Activated CD8-positive, alpha-beta memory T cell treated with anti-CD3 and anti-CD28 coated beads, Interleukin-2, amount 10 ng/mL, durations not matched to agents 7 days and 5 days (primary cell): ENCODE data around the gene CAMTA1. TPM values are rescaled to one million over a fixed set of nuclear protein-coding genes. Genes with fewer than 3 reads are reported as not detected.
A peak's percentile ranks its signal among the peaks of the same experiment; 100 is the strongest.

Source experiments
- ATAC-seq: fragments of 150-1000 bp; cut with Tn5 transposase; one replicate; pipeline ENCODE4 v1.10.0; 2021; ENCODE audit warnings: moderate library complexity
- CTCF ChIA-PET: fragments of 350-600 bp; sonication (Branson Sonifier 250); formaldehyde crosslinking; loops from one replicate; lab custom pipeline; 2021; ENCODE audit warnings: antibody characterized with exemption; lab: Charles Lee
- DNase-seq: peaks from one replicate; pipeline ENCODE4 v3.0.0-alpha.2; 2020
- H3K27ac Mint-ChIP-seq: one replicate; pipeline ENCODE4 v1.8.0; 2021; ENCODE audit warnings: mild to moderate bottlenecking, mixed read lengths
- H3K27me3 Mint-ChIP-seq: one replicate; pipeline ENCODE4 v1.8.0; 2021; ENCODE audit warnings: mixed read lengths
- H3K36me3 Mint-ChIP-seq: one replicate; pipeline ENCODE4 v1.8.0; 2021; ENCODE audit warnings: mild to moderate bottlenecking, mixed read lengths
- H3K4me1 Mint-ChIP-seq: one replicate; pipeline ENCODE4 v1.8.0; 2021; ENCODE audit warnings: mixed read lengths
- H3K4me3 Mint-ChIP-seq: one replicate; pipeline ENCODE4 v1.8.0; 2021; ENCODE audit warnings: mild to moderate bottlenecking, moderate library complexity, mixed read lengths
- H3K9me3 Mint-ChIP-seq: one replicate; pipeline ENCODE4 v1.8.0; 2022; ENCODE audit warnings: low read depth, mixed read lengths
- total RNA-seq, 2 experiments: library from RNA; stranded (reverse); gene quantifications; one replicate each; pipeline ENCODE4 v1.2.3, GENCODE V29; 2021

CAMTA1 gene
- total RNA-seq, 2 experiments from 2014 or later: 42.8 to 43.2 TPM

DNA sequence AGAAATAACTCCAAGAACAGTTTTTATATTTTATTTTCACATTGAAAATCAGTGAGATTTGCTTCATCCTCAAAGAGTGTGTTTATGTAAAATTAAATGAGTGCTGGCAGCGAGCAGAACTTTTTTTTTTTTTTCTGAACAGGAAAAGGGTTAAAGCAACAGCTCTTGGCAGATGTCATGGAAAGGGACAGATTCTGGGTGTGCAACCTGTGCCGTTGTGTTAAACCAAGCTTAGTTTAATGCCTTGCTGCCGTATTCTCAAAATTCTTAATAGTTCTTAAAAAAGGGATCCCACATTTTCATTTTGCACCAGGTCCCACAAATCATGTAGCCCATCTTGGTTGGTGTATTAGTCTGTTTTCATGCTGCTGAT, 758.5 kb downstream of the CAMTA1 start:
- Mint-ChIP-seq H3K36me3 (no peaks in the 10 kb centered on the region), H3K27ac (no peak overlapping the region), H3K4me1 (no peaks in the 10 kb centered on the region), H3K27me3 (peaks cover 5% of the 10 kb centered on the region), H3K4me3 (no peak overlapping the region), H3K9me3 (no peaks in the 10 kb centered on the region)
- CTCF ChIA-PET: no interaction called here
- no peak for DNase-seq
- ATAC-seq: no peak

DNA sequence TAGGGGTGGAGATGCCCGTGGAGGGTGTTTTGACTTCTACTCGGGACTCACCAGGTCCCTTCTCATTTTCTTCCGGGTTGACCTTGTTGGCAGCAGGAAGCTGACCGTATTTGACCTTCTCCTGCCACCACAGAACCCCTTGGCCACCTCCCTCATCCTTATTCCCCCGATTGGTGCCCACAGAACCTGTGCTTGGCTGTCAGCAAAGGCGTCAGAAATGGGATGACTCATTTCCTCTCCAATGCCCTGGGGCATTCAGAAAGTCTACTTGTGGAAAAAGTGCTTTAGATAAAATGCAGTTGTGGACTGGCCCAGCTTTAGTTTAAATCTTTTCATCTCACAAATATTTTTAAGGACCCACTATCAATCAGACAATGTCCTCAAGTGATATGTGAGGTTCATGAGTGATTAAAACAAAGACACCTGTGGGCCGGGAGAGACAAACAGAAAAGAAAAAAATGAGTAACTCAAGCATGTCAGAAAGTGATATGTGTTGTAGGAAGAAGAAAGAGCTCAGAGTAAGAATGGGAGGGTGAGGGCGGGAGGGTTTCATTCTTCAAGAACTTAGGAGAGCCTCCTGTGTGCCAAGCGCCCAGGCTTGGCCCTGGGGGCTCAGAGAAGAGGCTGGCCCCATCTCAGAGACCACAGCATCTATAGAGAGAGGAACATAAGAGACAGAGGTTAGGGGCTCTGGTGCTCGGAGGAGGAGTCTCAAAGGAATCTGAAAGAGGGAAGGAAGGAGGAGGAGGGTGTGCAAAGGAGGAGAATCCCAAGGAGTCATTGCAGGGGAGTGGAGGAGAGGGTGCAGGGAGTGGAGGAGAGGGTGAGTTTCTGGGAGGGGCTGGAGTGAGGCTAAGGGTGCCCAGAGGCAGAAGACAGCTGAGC, 764.3 kb downstream of the CAMTA1 start:
- Mint-ChIP-seq H3K4me3 (no peak overlapping the region), H3K36me3 (no peaks in the 10 kb centered on the region), H3K27ac (peak overlapping the region; percentile 69), H3K4me1 (peaks cover 12% of the 10 kb centered on the region), H3K27me3 (peaks cover 3% of the 10 kb centered on the region), H3K9me3 (no peaks in the 10 kb centered on the region)
- CTCF ChIA-PET: interaction anchor here (1.8 kb wide), 1 partner anchor 12 kb away, joined by 3 read pairs; no protein-coding TSS in a partner anchor
- peak; percentile 76 for DNase-seq
- peak; percentile 82 for ATAC-seq

DNA sequence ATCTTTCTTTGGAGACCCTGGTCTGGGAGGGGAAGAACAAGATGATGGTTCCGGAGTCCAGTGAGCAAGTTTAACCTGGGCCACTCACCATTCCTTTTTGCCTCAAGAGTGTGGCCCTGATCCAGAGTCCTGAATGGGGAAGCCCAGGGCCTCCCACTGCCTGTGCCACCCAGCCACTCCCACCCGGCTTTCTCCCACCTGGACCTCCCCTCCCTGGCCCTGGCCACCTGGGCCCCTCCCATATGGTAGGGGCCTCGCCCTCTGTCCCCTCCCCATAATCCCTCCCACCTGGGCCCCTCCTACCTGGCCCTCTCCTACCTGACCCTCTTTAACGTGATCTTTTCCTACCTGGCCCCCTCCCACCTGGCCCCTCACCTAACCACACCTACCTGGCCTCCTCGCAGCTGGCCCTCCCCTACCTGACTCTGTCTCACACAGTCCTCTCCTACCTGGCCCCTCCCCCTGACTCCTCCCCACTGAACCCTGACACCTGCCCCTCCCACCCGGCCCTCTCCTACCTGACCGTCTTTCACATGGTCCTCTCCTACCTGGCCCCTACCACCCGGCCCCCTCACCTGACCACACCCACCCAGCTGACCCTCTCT, 765.1 kb downstream of the CAMTA1 start:
- H3K27me3 Mint-ChIP-seq: peaks cover 4% of the 10 kb centered on the region
- DNase-seq: no peak
- H3K27ac Mint-ChIP-seq: no peak overlapping the region
- no peaks in the 10 kb centered on the region for H3K36me3 Mint-ChIP-seq
- CTCF ChIA-PET: interaction anchor here (1.8 kb wide), 1 partner anchor 11 kb away, joined by 3 read pairs; no protein-coding TSS in a partner anchor
- no peak overlapping the region for H3K4me3 Mint-ChIP-seq
- peaks cover 13% of the 10 kb centered on the region for H3K4me1 Mint-ChIP-seq
- H3K9me3 Mint-ChIP-seq: no peaks in the 10 kb centered on the region
- ATAC-seq: no peak

DNA sequence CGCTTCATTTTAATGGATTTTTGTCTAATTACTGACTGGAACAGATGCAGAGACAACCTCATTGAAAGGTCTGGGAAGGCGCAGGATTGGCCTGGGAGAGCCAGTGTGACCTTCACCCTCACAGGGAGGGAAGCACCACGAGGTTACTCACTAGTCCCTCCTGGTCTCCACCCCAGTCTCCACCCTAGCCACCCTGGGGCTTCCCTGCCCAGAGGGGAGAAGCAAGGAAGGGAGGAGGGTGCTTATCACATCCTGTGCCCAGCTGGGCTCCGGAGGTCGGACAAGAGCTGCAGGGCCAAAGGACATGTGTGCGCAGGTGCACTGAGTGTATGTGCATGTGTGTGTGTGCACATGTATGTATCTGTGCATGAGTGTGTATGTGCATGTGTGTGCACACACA, 765.7 kb downstream of the CAMTA1 start:
- no peak for ATAC-seq
- H3K27ac Mint-ChIP-seq: no peak overlapping the region
- peaks cover 9% of the 10 kb centered on the region for H3K27me3 Mint-ChIP-seq
- H3K4me1 Mint-ChIP-seq: peaks cover 15% of the 10 kb centered on the region
- no peak for DNase-seq
- H3K36me3 Mint-ChIP-seq: no peaks in the 10 kb centered on the region
- CTCF ChIA-PET: no interaction called here
- H3K4me3 Mint-ChIP-seq: no peak overlapping the region
- H3K9me3 Mint-ChIP-seq: no peaks in the 10 kb centered on the region

DNA sequence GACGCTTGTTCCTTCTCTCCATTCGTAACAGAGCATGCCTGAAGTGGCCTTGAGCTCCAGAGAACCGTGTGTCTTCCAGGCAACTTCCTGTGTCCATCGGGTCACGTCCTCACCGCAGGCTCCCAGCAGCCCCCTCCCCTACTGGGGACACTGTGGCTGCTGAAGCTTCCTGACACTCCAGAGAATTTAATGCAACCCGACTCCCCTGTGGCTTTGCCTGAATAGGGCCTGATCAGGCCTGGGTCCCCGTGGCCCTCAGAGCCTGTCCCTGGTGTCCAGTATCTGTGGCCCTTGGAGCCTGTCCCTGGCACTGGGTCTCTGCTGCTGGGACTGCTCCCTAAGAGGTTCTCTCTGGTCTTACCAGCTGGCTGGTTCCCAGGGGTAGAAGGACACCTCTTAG, 766.2 kb downstream of the CAMTA1 start:
- DNase-seq: no peak
- H3K27me3 Mint-ChIP-seq: peaks cover 9% of the 10 kb centered on the region
- H3K27ac Mint-ChIP-seq: no peak overlapping the region
- H3K4me3 Mint-ChIP-seq: no peak overlapping the region
- peaks cover 15% of the 10 kb centered on the region for H3K4me1 Mint-ChIP-seq
- no peaks in the 10 kb centered on the region for H3K9me3 Mint-ChIP-seq
- H3K36me3 Mint-ChIP-seq: no peaks in the 10 kb centered on the region
- no peak for ATAC-seq
- CTCF ChIA-PET: no interaction called here

DNA sequence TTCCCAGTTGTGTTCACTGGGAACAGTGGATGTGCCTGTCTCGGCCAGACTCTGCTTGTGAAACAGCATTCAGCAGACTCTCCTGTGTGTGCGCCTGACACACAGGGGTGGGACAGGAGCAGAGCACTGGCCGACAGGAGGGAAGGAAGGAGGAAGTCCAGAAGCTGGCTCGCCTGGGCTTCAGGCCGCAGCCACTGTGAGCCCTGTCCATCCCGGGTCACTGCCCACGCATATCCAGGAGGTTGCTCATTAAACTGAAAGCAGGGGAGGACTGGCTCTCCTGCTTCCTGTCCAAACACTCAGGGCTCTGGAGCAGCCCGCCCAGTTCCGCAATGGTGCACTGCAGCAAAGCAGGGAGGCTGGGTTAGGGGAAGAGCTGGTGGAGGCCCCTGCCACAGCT, 767.1 kb downstream of the CAMTA1 start:
- no peak overlapping the region for H3K27ac Mint-ChIP-seq
- H3K27me3 Mint-ChIP-seq: peaks cover 9% of the 10 kb centered on the region
- H3K36me3 Mint-ChIP-seq: no peaks in the 10 kb centered on the region
- H3K9me3 Mint-ChIP-seq: no peaks in the 10 kb centered on the region
- CTCF ChIA-PET: no interaction called here
- no peak overlapping the region for H3K4me3 Mint-ChIP-seq
- peaks cover 15% of the 10 kb centered on the region for H3K4me1 Mint-ChIP-seq
- ATAC-seq (no peak), DNase-seq (no peak)

DNA sequence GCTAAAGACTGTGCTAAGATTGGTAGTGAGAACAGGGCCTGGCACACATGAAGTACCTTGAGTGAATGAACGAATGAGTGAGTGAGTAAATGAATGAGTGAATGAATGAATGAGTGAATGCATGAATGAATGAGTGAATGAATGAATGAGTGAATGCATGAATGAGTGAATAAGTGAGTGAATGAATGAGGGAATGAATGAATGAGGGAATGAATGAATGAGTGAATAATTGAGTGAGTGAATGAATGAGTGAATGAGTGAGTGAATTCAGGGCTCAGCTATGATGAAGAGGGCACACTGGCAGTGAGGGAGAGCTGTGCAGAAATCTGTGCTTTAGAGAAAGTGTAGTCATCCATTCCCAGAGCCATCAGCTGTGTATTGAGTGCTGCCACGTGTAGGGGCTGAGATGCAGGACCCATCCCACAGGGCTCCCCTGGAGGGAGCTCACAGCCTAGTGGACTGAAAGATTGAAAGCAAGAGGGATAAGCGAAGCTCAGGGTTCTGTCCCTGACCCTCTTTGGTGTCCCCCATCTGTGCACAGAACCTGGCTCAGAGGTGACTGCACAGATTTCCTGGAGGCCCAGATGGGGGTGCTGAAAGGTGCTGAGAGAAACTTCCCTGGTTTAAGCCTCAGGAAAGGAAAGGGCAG, 767.9 kb downstream of the CAMTA1 start:
- CTCF ChIA-PET: no interaction called here
- ATAC-seq (no peak), DNase-seq (no peak)
- Mint-ChIP-seq H3K27ac (no peak overlapping the region), H3K9me3 (no peaks in the 10 kb centered on the region), H3K27me3 (peaks cover 9% of the 10 kb centered on the region), H3K4me1 (peaks cover 15% of the 10 kb centered on the region), H3K4me3 (no peak overlapping the region), H3K36me3 (no peaks in the 10 kb centered on the region)

DNA sequence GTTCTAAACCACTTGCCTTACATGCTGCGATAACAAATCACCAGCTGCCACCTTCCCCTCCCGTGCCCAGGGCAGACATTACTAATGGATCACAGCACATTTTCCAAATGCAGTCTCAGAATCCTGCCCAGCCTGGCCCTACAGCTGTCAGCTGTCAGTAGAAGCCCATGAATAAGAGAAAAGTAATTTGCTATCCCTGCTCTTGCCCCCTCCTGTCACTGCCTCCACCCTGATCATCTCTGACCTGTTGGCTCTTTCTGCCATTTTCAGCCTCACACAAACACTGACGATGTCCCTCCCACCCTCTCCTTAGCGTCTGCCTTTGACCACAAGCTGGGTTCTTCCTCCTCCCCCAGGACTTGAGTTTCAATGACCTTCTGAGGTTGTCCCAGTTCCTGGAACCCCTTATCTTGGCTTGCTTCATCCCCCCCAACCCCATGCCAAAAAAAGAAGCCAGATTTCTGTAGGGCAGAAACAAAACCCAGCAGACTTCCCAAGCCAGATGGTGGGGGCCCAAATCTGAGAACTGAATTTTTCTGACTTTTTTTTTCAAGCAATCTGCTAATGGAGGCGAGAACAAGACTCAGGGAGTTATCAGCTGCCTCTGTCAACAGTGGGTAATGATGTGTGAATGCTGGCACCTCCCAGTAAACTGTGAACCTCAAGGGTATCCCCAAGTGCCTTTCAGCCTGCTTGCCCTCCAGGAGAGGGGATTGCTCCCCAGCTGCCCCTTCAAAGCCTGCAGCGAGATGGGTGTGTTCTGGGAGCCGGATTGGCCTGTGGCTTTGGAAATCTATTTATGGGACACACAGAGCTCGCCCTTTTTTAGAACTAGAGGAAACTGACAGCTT, 769.4 kb downstream of the CAMTA1 start:
- CTCF ChIA-PET: no interaction called here
- peaks cover 9% of the 10 kb centered on the region for H3K27me3 Mint-ChIP-seq
- H3K4me3 Mint-ChIP-seq: no peak overlapping the region
- ATAC-seq (no peak), DNase-seq (no peak)
- no peak overlapping the region for H3K27ac Mint-ChIP-seq
- H3K9me3 Mint-ChIP-seq: no peaks in the 10 kb centered on the region
- H3K36me3 Mint-ChIP-seq: no peaks in the 10 kb centered on the region
- H3K4me1 Mint-ChIP-seq: peaks cover 10% of the 10 kb centered on the region

DNA sequence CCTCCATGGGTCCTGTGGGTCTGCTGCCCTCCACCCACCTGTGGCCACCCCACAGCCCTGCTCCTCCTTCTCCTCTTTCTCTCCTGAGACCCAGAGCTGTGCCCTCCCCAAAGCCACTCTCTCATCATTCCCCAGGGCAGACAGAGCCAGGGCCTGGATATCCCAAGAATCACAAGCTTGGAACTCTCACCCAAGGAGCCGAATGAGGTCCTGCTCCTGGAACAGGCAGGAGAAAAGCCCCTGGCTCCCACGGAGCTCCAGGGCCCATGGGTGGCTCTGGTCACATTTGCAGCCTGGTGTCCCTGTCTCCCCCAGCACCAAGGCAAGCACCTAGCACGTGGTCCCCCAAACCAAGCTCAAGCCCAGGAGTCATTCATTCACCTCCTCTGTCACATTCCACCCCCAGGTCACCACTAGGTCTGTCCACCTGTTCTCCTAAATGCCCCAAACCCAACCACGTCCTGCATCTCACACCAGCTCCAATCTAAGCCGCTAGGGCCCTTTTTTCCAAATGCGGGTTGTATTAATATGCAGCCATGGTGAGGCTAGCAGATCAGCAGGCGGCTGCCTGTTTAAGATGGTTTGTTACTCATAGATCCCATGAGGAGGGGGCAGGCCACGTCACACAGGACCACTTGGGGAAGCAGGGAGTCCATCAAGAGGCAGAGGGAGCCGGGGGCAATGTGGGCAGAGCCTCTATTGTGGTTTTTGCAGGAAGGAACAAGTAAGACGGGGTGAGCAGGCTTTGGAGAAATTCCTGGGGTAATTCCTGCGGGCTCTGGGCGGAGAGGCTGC, 770.3 kb downstream of the CAMTA1 start:
- Mint-ChIP-seq H3K36me3 (no peaks in the 10 kb centered on the region), H3K27ac (no peak overlapping the region), H3K4me1 (peaks cover 6% of the 10 kb centered on the region), H3K4me3 (no peak overlapping the region), H3K27me3 (peaks cover 9% of the 10 kb centered on the region), H3K9me3 (no peaks in the 10 kb centered on the region)
- CTCF ChIA-PET: no interaction called here
- no peak for ATAC-seq
- DNase-seq: no peak

DNA sequence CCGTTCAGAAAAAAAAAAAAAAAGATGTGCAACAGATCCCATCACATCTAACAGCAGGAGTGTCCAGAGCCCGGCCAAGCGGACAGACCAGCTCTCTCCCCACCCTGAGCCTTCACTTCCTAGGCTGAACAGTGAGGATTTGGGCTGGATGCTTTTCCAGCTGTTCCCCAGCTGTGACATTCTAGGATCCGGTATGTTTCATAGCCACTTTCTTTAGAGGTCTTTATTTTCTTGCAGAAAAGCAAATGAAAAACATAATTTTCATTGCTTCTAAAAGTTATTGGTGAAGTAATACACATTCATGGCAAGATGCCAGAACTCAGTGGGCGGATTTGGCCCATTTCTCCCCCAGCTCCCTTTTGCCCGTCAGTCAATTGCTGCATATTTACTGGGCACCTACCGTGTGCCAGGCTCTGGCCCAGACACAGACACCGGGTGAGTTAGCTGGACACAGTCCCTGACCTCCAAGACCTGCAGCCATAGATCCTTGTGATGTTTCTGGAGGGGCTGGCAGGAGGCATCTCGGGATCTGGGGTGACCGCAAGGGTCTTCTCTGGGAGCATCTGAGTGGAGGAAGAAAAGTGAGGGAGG, 772.1 kb downstream of the CAMTA1 start:
- H3K36me3 Mint-ChIP-seq: no peaks in the 10 kb centered on the region
- peaks cover 9% of the 10 kb centered on the region for H3K27me3 Mint-ChIP-seq
- peaks cover 6% of the 10 kb centered on the region for H3K4me1 Mint-ChIP-seq
- CTCF ChIA-PET: no interaction called here
- no peak overlapping the region for H3K27ac Mint-ChIP-seq
- DNase-seq (no peak), ATAC-seq (no peak)
- no peak overlapping the region for H3K4me3 Mint-ChIP-seq
- no peaks in the 10 kb centered on the region for H3K9me3 Mint-ChIP-seq

DNA sequence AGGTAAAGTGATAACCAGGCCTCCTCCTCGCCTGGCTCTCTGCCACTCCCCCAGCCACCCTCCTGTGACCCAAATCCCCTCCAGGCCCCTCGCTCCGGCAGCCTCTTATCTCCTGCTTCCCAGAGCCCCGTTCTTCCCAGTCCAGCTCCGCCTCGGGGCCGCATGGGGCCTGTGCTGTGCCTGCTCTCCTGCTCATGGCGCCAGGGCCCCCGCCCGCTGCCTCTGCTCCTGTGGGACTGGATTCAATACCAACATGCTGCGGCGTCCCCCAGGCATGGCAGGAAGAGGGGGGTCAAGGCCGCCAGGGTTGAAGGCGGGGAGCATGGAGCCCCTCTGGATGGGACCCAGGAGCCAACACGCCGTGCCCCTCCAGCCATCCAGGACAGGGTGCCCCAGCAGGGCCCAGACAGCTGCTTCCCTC, 772.8 kb downstream of the CAMTA1 start:
- ATAC-seq (no peak), DNase-seq (no peak)
- Mint-ChIP-seq H3K4me1 (peaks cover 6% of the 10 kb centered on the region), H3K9me3 (no peaks in the 10 kb centered on the region), H3K27ac (no peak overlapping the region), H3K36me3 (no peaks in the 10 kb centered on the region), H3K4me3 (no peak overlapping the region), H3K27me3 (peaks cover 9% of the 10 kb centered on the region)
- CTCF ChIA-PET: no interaction called here

DNA sequence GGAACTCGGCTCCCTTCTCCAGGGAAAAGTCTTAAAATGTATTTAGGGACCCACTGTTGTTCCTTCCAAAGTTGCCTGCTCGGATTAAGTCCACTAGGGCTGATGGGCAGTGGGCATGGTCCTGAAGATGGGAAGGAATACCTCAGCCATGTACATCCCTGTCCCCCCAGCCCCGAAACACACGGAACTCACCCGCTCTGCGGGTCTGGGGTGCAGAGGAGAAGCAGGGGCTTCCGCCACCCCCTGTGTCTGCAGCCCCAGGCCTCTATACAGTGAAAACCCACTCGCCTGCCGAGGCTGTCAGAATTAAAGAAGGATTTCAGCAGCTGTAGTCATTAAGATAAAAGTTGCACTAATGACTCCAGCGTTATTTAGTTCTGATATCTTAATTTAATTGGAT, 773.2 kb downstream of the CAMTA1 start:
- H3K27ac Mint-ChIP-seq: no peak overlapping the region
- DNase-seq: no peak
- H3K4me1 Mint-ChIP-seq: peaks cover 6% of the 10 kb centered on the region
- H3K4me3 Mint-ChIP-seq: no peak overlapping the region
- no peaks in the 10 kb centered on the region for H3K9me3 Mint-ChIP-seq
- ATAC-seq: no peak
- H3K27me3 Mint-ChIP-seq: peaks cover 9% of the 10 kb centered on the region
- CTCF ChIA-PET: no interaction called here
- H3K36me3 Mint-ChIP-seq: no peaks in the 10 kb centered on the region
